CD4-positive, CD25-positive, alpha-beta regulatory T cell (primary cell): ENCODE data around the gene SORCS2. TPM values are rescaled to one million over a fixed set of nuclear protein-coding genes. Genes with fewer than 3 reads are reported as not detected.

Experiments
- ATAC-seq, 2 donors: fragments of 150-1000 bp; cut with Tn5 transposase; one replicate each; pipeline ENCODE4 v1.10.0; 2021; ENCODE audit warnings: low read depth in 2 of 2, moderate number of reproducible peaks in 2 of 2, moderate library complexity in 1 of 2
- DNase-seq, 3 donors: peaks; one replicate each; pipeline versions ENCODE4 v3.0.0 to v3.0.0-alpha.2; 2012 to 2022; ENCODE audit warnings: mixed read lengths in 1 of 3
- H3K27ac ChIP-seq: one replicate; pipeline ENCODE4 v1.7.0; 2013; ENCODE audit warnings: mild to moderate bottlenecking, low read length; ENCODE audit not compliant: insufficient read depth, poor library complexity, severe bottlenecking
- H3K27me3 ChIP-seq: one replicate; pipeline ENCODE4 v1.7.0; 2013; ENCODE audit warnings: low read length; ENCODE audit not compliant: control insufficient read depth, insufficient read depth
- H3K36me3 ChIP-seq: one replicate; pipeline ENCODE4 v1.7.0; 2013; ENCODE audit warnings: mild to moderate bottlenecking, low read length, moderate library complexity; ENCODE audit not compliant: control insufficient read depth, insufficient read depth
- H3K4me1 ChIP-seq: 2 replicates; pipeline ENCODE4 v1.7.0; 2013; ENCODE audit warnings: mild to moderate bottlenecking, low read length; ENCODE audit not compliant: insufficient read depth, control insufficient read depth, poor library complexity, severe bottlenecking
- H3K4me3 ChIP-seq: one replicate; pipeline ENCODE4 v1.7.0; 2013; ENCODE audit warnings: low read depth, mild to moderate bottlenecking, low read length, moderate library complexity
- H3K9me3 ChIP-seq, 2 experiments: 1 replicate in 1 of 2; 2 replicates in 1 of 2; pipeline ENCODE4 v1.7.0; 2013; ENCODE audit warnings: low read length in 2 of 2, mild to moderate bottlenecking in 1 of 2, moderate library complexity in 1 of 2; ENCODE audit not compliant: control insufficient read depth in 2 of 2
- H3K27ac Mint-ChIP-seq, 3 donors: one replicate each; pipeline ENCODE4 v1.8.0; 2020 to 2022; ENCODE audit warnings: mild to moderate bottlenecking in 3 of 3, mixed read lengths in 3 of 3, moderate library complexity in 2 of 3
- H3K27me3 Mint-ChIP-seq: one replicate; pipeline ENCODE4 v1.8.0; 2022; ENCODE audit warnings: mild to moderate bottlenecking, mixed read lengths
- H3K36me3 Mint-ChIP-seq: one replicate; pipeline ENCODE4 v1.8.0; 2020; ENCODE audit warnings: mixed read lengths
- H3K4me1 Mint-ChIP-seq, 4 donors: one replicate each; pipeline ENCODE4 v1.8.0; 2020 to 2022; ENCODE audit warnings: mixed read lengths in 4 of 4, mild to moderate bottlenecking in 1 of 4
- H3K4me3 Mint-ChIP-seq, 4 donors: one replicate each; pipeline ENCODE4 v1.8.0; 2020 to 2022; ENCODE audit warnings: mild to moderate bottlenecking in 4 of 4, mixed read lengths in 4 of 4, moderate library complexity in 3 of 4
- H3K9me3 Mint-ChIP-seq, 7 donors: one replicate each; pipeline ENCODE4 v1.8.0; 2020 to 2022; ENCODE audit warnings: mixed read lengths in 7 of 7, mild to moderate bottlenecking in 3 of 7, moderate library complexity in 2 of 7
- polyA plus RNA-seq, 4 donors: library from polyadenylated mRNA; unstranded; fragments of 300-500 nt; fragmentation: Illumina TruSeq; gene quantifications; one replicate each; pipeline ENCODE4 v1.2.3, GENCODE V29; 2021
- total RNA-seq: library from RNA; stranded (reverse); gene quantifications from one replicate; pipeline ENCODE4 v1.2.3, GENCODE V29; 2022

The SORCS2 gene
- total and polyA plus RNA-seq, 5 donors from 2014 or later, result not detected

DNA sequence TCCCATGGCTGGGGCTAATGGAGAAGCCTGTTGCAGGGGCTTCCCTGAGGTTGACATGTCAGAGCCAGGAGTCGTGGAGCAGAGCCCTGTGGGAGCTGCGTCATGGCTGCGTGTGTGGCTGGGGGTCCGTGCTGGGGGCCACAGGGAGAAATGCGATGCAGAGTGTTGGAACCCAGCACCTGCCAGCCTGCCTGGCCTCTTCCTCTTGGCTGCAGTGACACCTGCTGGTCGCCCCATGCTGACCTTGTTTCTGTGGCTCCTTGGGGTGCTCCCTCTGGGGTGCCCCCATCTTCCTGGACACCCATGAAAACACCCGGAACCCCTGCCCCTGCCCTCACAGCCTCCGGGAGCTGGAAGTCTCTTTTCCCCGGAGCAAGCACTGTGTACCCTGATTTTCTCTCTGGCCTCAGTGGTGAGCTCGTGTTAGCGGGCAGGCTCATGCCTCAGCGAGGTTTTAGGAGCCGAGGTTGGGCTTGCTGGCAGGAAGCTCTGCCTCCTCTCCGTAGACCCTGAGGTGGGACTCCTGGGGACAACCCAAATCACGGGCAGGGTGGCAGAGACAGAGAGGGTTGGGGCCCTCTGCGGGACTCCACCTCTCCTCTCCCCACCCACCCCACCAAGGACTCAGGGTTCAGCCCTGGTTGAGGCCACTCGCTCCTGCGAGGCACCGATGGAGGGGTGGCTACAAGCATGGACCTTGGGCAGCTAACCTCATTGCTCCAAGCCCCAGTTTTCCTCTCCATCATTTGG is 103.7 kb downstream of the SORCS2 start:
- Histone ChIP-seq H3K9me3 (no peaks in the 10 kb centered on the region), H3K4me1 (no peaks in the 10 kb centered on the region), H3K27me3 (no peaks in the 10 kb centered on the region), H3K36me3 (no peaks in the 10 kb centered on the region), H3K27ac (no peak overlapping the region), H3K4me3 (no peak overlapping the region)
- ATAC-seq (no peak), DNase-seq (no peak)
- H3K36me3 Mint-ChIP-seq, result no peaks in the 10 kb centered on the region
- H3K4me3 Mint-ChIP-seq, result no peak overlapping the region
- H3K9me3 Mint-ChIP-seq, result peaks cover 0 to 1% (median 0%) of the 10 kb centered on the region in 7 donors
- H3K27me3 Mint-ChIP-seq, result peaks cover 4% of the 10 kb centered on the region
- H3K4me1 Mint-ChIP-seq, result no peaks in the 10 kb centered on the region
- no peak overlapping the region for H3K27ac Mint-ChIP-seq

DNA sequence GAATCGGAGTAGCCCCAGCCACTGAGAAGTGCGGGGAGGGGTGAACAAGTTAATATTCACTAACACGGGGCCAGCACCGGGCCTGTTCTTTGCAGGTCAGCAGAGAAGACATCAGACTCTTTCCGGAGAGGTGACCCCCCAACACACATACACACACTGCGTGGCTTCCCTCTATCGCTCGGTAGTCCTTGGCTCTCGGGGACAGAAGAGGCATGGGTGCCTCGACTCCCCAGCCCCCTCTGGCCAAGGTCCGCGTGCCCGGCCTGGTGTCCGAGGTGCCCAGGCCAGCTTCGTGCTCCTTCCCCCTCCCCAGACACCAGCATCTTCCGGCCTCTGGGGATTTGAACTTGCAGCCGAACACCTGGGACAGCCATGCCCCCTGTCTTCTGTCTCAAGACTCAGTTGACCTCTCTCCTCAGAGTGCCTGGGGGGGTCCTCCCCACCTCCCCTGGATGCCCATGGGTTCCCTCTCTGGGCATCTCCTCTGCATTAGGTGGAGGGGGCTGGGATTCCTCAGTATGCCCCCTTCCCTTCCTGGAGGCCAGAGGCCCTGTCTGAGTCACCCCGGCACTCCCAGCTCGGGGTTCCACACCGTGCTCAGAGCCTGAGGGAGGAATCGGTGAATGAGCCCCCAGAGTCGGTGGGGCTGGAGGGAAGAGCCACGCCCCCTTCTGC is 104.5 kb downstream of the SORCS2 start:
- Histone ChIP-seq H3K4me3 (no peak overlapping the region), H3K9me3 (no peaks in the 10 kb centered on the region), H3K36me3 (no peaks in the 10 kb centered on the region), H3K4me1 (no peaks in the 10 kb centered on the region), H3K27me3 (no peaks in the 10 kb centered on the region), H3K27ac (no peak overlapping the region)
- Mint-ChIP-seq H3K36me3 (no peaks in the 10 kb centered on the region), H3K4me3 (no peak overlapping the region), H3K27ac (no peak overlapping the region), H3K9me3 (peaks cover 0 to 1% (median 0%) of the 10 kb centered on the region in 7 donors), H3K27me3 (peaks cover 4% of the 10 kb centered on the region), H3K4me1 (no peaks in the 10 kb centered on the region)
- DNase-seq, result no peak
- ATAC-seq, result no peak

DNA sequence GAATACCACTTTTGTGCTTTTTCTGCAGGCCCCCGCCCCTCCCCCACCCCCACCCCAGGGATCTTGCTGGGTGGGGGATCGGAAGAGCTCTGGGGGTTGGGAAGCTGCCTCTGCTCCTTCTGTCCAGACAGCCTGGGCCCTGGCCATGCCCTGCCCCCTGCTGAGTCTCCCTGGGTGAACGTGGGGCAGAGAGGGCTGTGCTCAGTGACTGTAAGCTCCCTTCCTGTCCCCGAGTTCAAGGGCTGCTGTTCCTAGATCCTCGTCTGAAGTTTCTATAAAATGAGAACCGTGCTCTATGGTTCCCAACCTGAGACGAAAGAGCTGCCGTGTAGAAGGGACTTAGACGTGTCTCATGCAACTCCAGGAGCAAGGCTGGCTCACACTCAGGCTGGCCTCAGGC is 105.0 kb downstream of the SORCS2 start:
- H3K9me3 ChIP-seq, result no peaks in the 10 kb centered on the region
- Mint-ChIP-seq H3K9me3 (peaks cover 0 to 1% (median 0%) of the 10 kb centered on the region in 7 donors), H3K4me3 (no peak overlapping the region), H3K27me3 (peaks cover 8% of the 10 kb centered on the region), H3K36me3 (no peaks in the 10 kb centered on the region), H3K4me1 (no peaks in the 10 kb centered on the region), H3K27ac (no peak overlapping the region)
- no peaks in the 10 kb centered on the region for H3K36me3 ChIP-seq
- no peak for ATAC-seq
- no peaks in the 10 kb centered on the region for H3K27me3 ChIP-seq
- H3K27ac ChIP-seq, result no peak overlapping the region
- no peaks in the 10 kb centered on the region for H3K4me1 ChIP-seq
- no peak overlapping the region for H3K4me3 ChIP-seq
- no peak for DNase-seq

DNA sequence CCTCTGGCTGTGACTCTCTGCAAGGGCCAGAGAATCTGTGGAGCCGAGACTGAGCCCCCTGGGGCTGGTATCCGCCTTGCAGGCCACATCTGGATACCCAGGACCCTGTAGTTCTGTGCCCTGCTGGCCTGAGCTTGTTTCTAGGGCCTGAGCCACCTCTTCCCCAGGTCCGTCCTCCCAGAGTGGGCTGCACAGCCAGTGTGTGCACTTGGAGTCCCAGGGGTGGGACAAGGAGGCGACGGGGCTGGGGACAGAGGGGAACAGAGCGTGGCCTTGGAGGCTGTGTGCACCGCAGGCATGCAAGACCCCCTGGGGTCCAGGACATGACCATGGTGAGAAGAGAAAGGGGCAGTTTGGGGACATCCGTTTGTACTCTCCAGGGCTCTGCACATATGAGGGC is 105.5 kb downstream of the SORCS2 start:
- Histone ChIP-seq H3K27ac (no peak overlapping the region), H3K36me3 (no peaks in the 10 kb centered on the region), H3K9me3 (no peaks in the 10 kb centered on the region), H3K27me3 (no peaks in the 10 kb centered on the region), H3K4me3 (no peak overlapping the region), H3K4me1 (no peaks in the 10 kb centered on the region)
- ATAC-seq (no peak), DNase-seq (no peak)
- Mint-ChIP-seq H3K27me3 (peaks cover 13% of the 10 kb centered on the region), H3K27ac (no peak overlapping the region), H3K36me3 (no peaks in the 10 kb centered on the region), H3K4me3 (no peak overlapping the region), H3K4me1 (no peaks in the 10 kb centered on the region), H3K9me3 (peaks cover 0 to 1% (median 0%) of the 10 kb centered on the region in 7 donors)

DNA sequence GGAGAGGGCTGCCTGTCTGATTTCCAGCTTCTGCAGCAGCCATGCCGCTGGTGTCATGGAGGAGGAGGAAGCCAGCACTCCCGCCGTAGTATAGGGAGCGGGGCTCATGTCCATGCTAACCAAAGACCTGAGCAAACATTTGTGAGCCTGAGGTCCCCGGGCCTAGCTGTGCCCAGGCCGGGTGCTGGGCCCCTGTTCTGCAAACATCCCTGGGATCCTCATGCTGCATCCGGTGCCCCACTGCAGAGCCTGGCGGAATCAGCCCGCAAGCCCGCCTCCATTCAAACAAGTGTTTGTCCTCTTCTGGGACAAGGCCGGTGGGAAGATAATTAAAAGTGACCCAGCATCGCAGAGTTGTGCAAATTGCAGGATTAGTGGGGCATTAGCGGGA is 106.3 kb downstream of the SORCS2 start:
- ATAC-seq, result no peak
- H3K4me3 Mint-ChIP-seq, result no peak overlapping the region
- Histone ChIP-seq H3K27ac (no peak overlapping the region), H3K27me3 (no peaks in the 10 kb centered on the region), H3K4me1 (no peaks in the 10 kb centered on the region), H3K36me3 (no peaks in the 10 kb centered on the region), H3K4me3 (no peak overlapping the region), H3K9me3 (no peaks in the 10 kb centered on the region)
- peaks cover 0 to 1% (median 0%) of the 10 kb centered on the region in 7 donors for H3K9me3 Mint-ChIP-seq
- H3K27ac Mint-ChIP-seq, result no peak overlapping the region
- no peak for DNase-seq
- H3K36me3 Mint-ChIP-seq, result no peaks in the 10 kb centered on the region
- H3K4me1 Mint-ChIP-seq, result no peaks in the 10 kb centered on the region
- peaks cover 13% of the 10 kb centered on the region for H3K27me3 Mint-ChIP-seq

DNA sequence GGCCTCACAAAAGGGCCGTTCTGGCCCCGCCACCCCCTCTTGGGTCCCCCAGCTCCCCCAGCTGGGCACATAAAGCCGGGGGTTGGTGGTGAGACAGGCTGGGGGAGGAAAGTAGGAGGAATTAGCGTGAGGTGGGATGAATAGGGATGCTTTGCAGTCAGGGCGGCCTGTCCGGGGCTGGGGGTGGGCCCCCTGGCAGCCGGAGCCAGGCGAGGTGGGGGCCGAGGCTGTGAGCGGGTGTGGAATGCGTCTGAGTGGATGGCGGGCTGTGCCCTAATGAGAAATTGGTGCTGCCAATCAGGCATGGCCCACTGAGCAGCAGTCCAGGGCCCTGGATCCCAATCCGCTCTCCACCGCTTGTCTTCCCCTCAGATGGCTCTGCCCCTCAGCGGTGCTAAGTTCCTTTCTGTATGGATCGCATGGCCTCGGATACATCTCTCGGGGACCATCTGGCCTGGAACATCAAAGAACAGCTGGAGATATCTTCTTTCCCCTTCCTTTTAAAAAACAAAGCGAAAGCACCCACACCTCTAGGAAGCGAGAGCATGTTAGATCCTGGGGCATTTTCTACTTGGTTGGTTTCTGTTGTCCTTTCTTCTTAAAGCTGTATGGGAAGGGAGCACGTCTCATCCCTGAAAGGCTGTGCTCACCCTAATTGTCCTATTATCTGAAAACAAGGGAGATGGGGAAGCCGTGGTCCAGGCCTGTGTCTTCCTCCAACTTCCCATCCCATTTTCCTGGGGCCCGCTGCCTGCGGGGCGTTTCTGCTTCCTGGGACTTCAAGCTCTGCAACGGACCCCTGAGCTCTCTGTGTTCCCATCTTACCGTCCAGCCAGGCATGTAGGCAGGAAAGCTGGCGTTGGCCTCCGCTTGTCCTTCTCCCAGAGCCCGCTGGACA is 106.9 kb downstream of the SORCS2 start:
- no peak for ATAC-seq
- Histone ChIP-seq H3K36me3 (no peaks in the 10 kb centered on the region), H3K4me1 (no peaks in the 10 kb centered on the region), H3K27me3 (no peaks in the 10 kb centered on the region), H3K9me3 (no peaks in the 10 kb centered on the region), H3K27ac (no peak overlapping the region), H3K4me3 (no peak overlapping the region)
- Mint-ChIP-seq H3K4me1 (no peaks in the 10 kb centered on the region), H3K9me3 (peaks cover 0 to 1% (median 0%) of the 10 kb centered on the region in 7 donors), H3K27me3 (peaks cover 13% of the 10 kb centered on the region), H3K4me3 (no peak overlapping the region), H3K27ac (peak overlapping the region in 1 of 3 donors; percentile 71), H3K36me3 (no peaks in the 10 kb centered on the region)
- DNase-seq, result no peak

DNA sequence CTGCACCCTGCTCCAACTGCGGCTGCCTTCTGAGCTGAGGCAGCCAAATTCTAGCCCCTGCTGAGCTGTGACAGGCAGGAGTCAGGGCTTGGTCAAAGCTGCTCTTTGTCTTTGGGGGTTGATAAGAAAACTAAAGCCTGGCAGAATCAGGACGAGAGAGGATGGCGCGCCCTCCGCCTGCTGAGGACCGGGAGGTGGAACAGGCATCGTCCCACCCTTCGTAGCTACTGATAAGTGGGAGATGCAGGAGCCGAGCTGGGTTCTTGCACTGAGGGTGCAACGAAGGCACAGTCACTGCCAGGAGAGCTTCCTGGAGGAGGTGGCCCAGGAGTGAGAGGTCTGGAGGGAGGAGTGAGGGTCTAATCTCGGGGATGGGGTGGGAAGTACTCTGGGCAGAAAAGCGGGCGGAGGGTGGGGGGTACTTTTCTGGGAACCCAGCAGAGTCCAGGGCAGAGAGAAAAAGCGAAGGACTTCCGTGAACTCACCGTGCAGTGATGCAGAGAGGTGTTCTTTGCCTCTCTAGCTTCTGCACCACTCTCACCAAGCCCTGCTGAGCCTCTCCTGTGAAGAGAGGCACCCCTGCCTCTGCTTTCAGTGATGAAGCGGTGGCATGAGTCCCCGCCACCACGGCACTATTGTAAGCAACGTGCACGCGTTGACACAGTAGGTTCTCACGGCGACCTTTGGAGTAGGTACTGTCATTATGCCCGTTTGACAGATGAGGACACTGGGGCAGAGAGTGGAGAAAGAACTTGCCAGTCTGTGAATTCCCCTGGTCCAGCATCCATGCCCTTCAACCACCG is 107.8 kb downstream of the SORCS2 start:
- H3K27ac Mint-ChIP-seq, result no peak overlapping the region
- Histone ChIP-seq H3K4me1 (no peaks in the 10 kb centered on the region), H3K36me3 (no peaks in the 10 kb centered on the region), H3K4me3 (no peak overlapping the region), H3K9me3 (no peaks in the 10 kb centered on the region), H3K27me3 (no peaks in the 10 kb centered on the region), H3K27ac (no peak overlapping the region)
- peaks cover 0 to 1% (median 0%) of the 10 kb centered on the region in 7 donors for H3K9me3 Mint-ChIP-seq
- no peaks in the 10 kb centered on the region for H3K36me3 Mint-ChIP-seq
- ATAC-seq, result no peak
- no peaks in the 10 kb centered on the region for H3K4me1 Mint-ChIP-seq
- no peak overlapping the region for H3K4me3 Mint-ChIP-seq
- DNase-seq, result no peak
- H3K27me3 Mint-ChIP-seq, result peaks cover 13% of the 10 kb centered on the region
